IMR-90 (cell line): Measurements from ENCODE around the gene NPIPA1. TPM values are rescaled to one million over a fixed set of nuclear protein-coding genes. Genes with fewer than 3 reads are reported as not detected.
"Not testable (repeated sequence)": the region's sequence is repeated elsewhere in the genome, so short reads cannot be mapped to it uniquely, and the experiment has no call there.

Experiments used
- ATAC-seq: fragments of 200-7000 bp; cut with Tn5 transposase; 2 replicates; pipeline ENCODE4 v1.9.1; 2020; ENCODE audit warnings: low read depth, mild to moderate bottlenecking, moderate library complexity
- BruUV-seq: library from RNA; stranded (reverse); fragments of 400-500 nt; replicated peaks from 2 replicates; lab custom pipeline; 2021; lab: Mats Ljungman, UMichigan
- CTCF ChIA-PET: fragments of 300-600 bp; formaldehyde crosslinking; extraction: SDS; loops from one replicate; lab custom pipeline; 2021; ENCODE audit warnings: antibody characterized with exemption; lab: Yijun Ruan, JAX
- POLR2A ChIA-PET: fragments of 300-600 bp; sonication (Branson Sonifier 250); formaldehyde crosslinking; loops from one replicate; lab custom pipeline; 2022; ENCODE audit warnings: antibody characterized with exemption; ENCODE audit not compliant: unreplicated experiment; lab: Charles Lee
- DNase-seq: peaks from one replicate; pipeline ENCODE4 v3.0.0; 2013
- H2AFZ ChIP-seq: replicated peaks from 2 replicates; pipeline ENCODE3; 2013; ENCODE audit warnings: low read length, mild to moderate bottlenecking; ENCODE audit not compliant: poor library complexity
- H2AK5ac ChIP-seq: 2 replicates; pipeline ENCODE4 v1.6.1; 2013; ENCODE audit warnings: low read depth, low read length, inconsistent platforms
- H2AK9ac ChIP-seq: replicated peaks from 2 replicates; pipeline ENCODE3; 2013; ENCODE audit warnings: mild to moderate bottlenecking, low read depth, low read length, moderate library complexity; ENCODE audit not compliant: poor library complexity
- H2BK120ac ChIP-seq: 2 replicates; pipeline ENCODE4 v1.6.1; 2013; ENCODE audit warnings: low read depth, low read length, inconsistent platforms
- H2BK15ac ChIP-seq: 3 replicates; pipeline ENCODE4 v1.6.1; 2013; ENCODE audit warnings: low read depth, low read length, inconsistent platforms
- H2BK20ac ChIP-seq: 2 replicates; pipeline ENCODE4 v1.6.1; 2013; ENCODE audit warnings: low read depth, mild to moderate bottlenecking, inconsistent platforms, low read length, moderate library complexity
- H2BK5ac ChIP-seq: 2 replicates; pipeline ENCODE4 v1.6.1; 2013; ENCODE audit warnings: mild to moderate bottlenecking, low read depth, low read length, inconsistent platforms; ENCODE audit not compliant: poor library complexity, severe bottlenecking
- H3K14ac ChIP-seq: replicated peaks from 2 replicates; pipeline ENCODE4 v1.6.1; 2013; ENCODE audit warnings: low read depth, low read length, inconsistent platforms
- H3K18ac ChIP-seq: 2 replicates; pipeline ENCODE4 v1.6.1; 2013; ENCODE audit warnings: low read depth, low read length, control low read depth
- H3K23ac ChIP-seq: 2 replicates; pipeline ENCODE4 v1.6.1; 2013; ENCODE audit warnings: low read depth, low read length, inconsistent platforms
- H3K27ac ChIP-seq: 2 replicates; pipeline ENCODE4 v1.5.1; 2013; ENCODE audit warnings: mild to moderate bottlenecking, control low read depth, low read length; ENCODE audit not compliant: insufficient read depth
- H3K27me3 ChIP-seq: 2 replicates; pipeline ENCODE4 v1.6.1; 2013; ENCODE audit warnings: low read length; ENCODE audit not compliant: control insufficient read depth, insufficient read depth
- H3K36me3 ChIP-seq: 2 replicates; pipeline ENCODE4 v1.6.1; 2013; ENCODE audit warnings: low read length, mixed read lengths; ENCODE audit not compliant: control insufficient read depth, insufficient read depth
- H3K4ac ChIP-seq: 2 replicates; pipeline ENCODE4 v1.6.1; 2013; ENCODE audit warnings: low read depth, low read length, inconsistent platforms
- H3K4me1 ChIP-seq: 2 replicates; pipeline ENCODE4 v1.6.1; 2013; ENCODE audit warnings: low read length, mixed read lengths; ENCODE audit not compliant: control insufficient read depth, insufficient read depth
- H3K4me2 ChIP-seq: 2 replicates; pipeline ENCODE4 v1.6.1; 2013; ENCODE audit warnings: low read depth, mild to moderate bottlenecking, control low read depth, low read length, moderate library complexity
- H3K4me3 ChIP-seq: 2 replicates; pipeline ENCODE4 v1.5.1; 2013; ENCODE audit warnings: low read depth, mild to moderate bottlenecking, control low read depth, low read length, moderate library complexity; ENCODE audit not compliant: insufficient read depth
- H3K56ac ChIP-seq: 2 replicates; pipeline ENCODE4 v1.6.1; 2013; ENCODE audit warnings: low read length, inconsistent platforms; ENCODE audit not compliant: insufficient read depth; ENCODE audit errors: extremely low read depth
- H3K79me1 ChIP-seq, 2 experiments: 2 replicates each; pipeline ENCODE4 v1.6.1; 2013; ENCODE audit warnings: low read length in 2 of 2, inconsistent platforms in 1 of 2, low read depth in 1 of 2
- H3K9ac ChIP-seq: 2 replicates; pipeline ENCODE4 v1.6.1; 2013; ENCODE audit warnings: low read depth, low read length, control low read depth
- H3K9me1 ChIP-seq: 2 replicates; pipeline ENCODE4 v1.6.1; 2013; ENCODE audit warnings: low read length, inconsistent platforms; ENCODE audit not compliant: insufficient read depth
- H3K9me3 ChIP-seq: 2 replicates; pipeline ENCODE4 v1.6.1; 2013; ENCODE audit warnings: low read length; ENCODE audit not compliant: control insufficient read depth, insufficient read depth
- H4K20me1 ChIP-seq: 2 replicates; pipeline ENCODE4 v1.6.1; 2013; ENCODE audit warnings: low read length, inconsistent platforms; ENCODE audit not compliant: insufficient read depth
- H4K5ac ChIP-seq: 2 replicates; pipeline ENCODE4 v1.6.1; 2013; ENCODE audit warnings: mild to moderate bottlenecking, low read depth, low read length, control low read depth
- H4K8ac ChIP-seq, 2 experiments: 2 replicates each; pipeline ENCODE4 v1.6.1; 2013; ENCODE audit warnings: low read depth in 2 of 2, low read length in 2 of 2, control low read depth in 1 of 2, inconsistent platforms in 1 of 2
- H4K91ac ChIP-seq: 2 replicates; pipeline ENCODE4 v1.6.1; 2013; ENCODE audit warnings: low read depth, low read length, inconsistent platforms; ENCODE audit not compliant: insufficient read depth
- WGBS, 2 experiments: methylation state at CpG; one replicate each; pipeline versions ENCODE4 v1.1.5 to v1.1.7; 2013; ENCODE audit warnings: missing lambda C conversion rate in 2 of 2; ENCODE audit not compliant: insufficient read length in 1 of 2; ENCODE audit errors: extremely low coverage in 2 of 2; 5-methylcytosine and 5-hydroxymethylcytosine counted together
- dilution Hi-C: fragments of 300-500 bp; cut with HindIII; formaldehyde crosslinking; loops from one replicate; pipeline ENCODE4 v1.14.3; 2018; ENCODE audit warnings: low sequenced_read_pairs; ENCODE audit not compliant: unreplicated experiment
- in situ Hi-C: fragments of 300-500 bp; cut with MboI; formaldehyde crosslinking; loops from 3 replicates; pipeline ENCODE4 v1.14.3; 2019; ENCODE audit warnings: low sequenced_read_pairs, inconsistent platforms, mixed read lengths
- intact Hi-C: fragments of 100-400 bp; cut with micrococcal nuclease; formaldehyde crosslinking; loops from 2 replicates; pipeline ENCODE4 v1.10.0; 2022
- polyA plus RNA-seq, 3 experiments: library from polyadenylated mRNA; depleted of rRNA; stranded (reverse); fragments of >200 nt; gene quantifications; 2 replicates each; pipeline ENCODE4 v1.2.3, GENCODE V29; 2012; ENCODE audit warnings: low replicate concordance in 1 of 3
- total RNA-seq: library from RNA; depleted of rRNA; stranded (reverse); fragments of >200 nt; gene quantifications from 2 replicates; pipeline ENCODE4 v1.2.3, GENCODE V29; 2012

The NPIPA1 gene
- total and polyA plus RNA-seq, 2 of the 4 experiments (the other 2 are of a cell fraction) = 8.1 to 85.8 TPM

DNA sequence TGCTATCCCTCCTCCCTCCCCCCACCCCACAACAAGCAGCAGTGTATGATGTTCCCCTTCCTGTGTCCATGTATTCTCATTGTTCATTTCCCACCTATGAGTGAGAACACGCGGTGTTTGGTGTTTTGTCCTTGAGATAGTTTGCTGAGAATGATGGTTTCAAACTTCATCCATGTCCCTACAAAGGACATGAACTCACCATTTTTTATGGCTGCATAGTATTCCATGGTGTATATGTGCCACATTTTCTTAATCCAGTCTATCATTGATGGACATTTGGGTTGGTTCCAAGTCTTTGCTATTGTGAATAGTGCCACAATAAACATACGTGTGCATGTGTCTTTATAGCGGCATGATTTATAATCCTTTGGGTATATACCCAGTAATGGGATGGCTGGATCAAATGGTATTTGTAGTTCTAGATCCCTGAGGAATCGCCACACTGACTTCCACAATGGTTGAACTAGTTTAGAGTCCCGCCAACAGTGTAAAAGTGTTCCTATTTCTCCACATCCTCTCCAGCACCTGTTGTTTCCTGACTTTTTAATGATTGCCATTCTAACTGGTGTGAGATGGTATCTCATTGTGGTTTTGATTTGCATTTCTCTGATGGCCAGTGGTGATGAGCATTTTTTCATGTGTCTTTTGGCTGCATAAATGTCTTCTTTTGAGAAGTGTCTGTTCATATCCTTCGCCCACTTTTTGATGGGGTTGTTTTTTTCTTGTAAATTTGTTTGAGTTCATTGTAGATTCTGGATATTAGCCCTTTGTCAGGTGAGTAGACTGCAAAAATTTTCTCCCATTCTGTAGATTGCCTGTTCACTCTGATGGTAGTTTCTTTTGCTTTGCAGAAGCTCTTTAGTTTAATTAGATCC is 56.3 kb downstream of the NPIPA1 start:
- H2AK5ac ChIP-seq, H3K9me3 ChIP-seq, H4K8ac ChIP-seq, H3K4me1 ChIP-seq, in situ Hi-C loops, POLR2A ChIA-PET, H2BK5ac ChIP-seq, DNase-seq, intact Hi-C loops, H3K9ac ChIP-seq, H3K27me3 ChIP-seq, H2AK9ac ChIP-seq, H3K18ac ChIP-seq, H2BK15ac ChIP-seq, H4K5ac ChIP-seq, ATAC-seq, dilution Hi-C loops, H3K4ac ChIP-seq, CTCF ChIA-PET, H3K27ac ChIP-seq, H2AFZ ChIP-seq, H2BK120ac ChIP-seq, H3K14ac ChIP-seq, H4K91ac ChIP-seq, H3K23ac ChIP-seq, H2BK20ac ChIP-seq, H3K4me2 ChIP-seq, H3K56ac ChIP-seq, H3K4me3 ChIP-seq: not testable (repeated sequence)
- no CpG with 5 or more reads among the region's 7 CpGs for WGBS, 2 experiments
- peaks cover 12% of the 10 kb centered on the region for H3K36me3 ChIP-seq
- H3K9me1 ChIP-seq = peaks cover 11% of the 10 kb centered on the region
- peaks cover 9 to 66% of the 10 kb centered on the region in 2 experiments for H3K79me1 ChIP-seq
- TSS peak; percentile 17 for BruUV-seq
- H4K20me1 ChIP-seq = peaks cover 71% of the 10 kb centered on the region

DNA sequence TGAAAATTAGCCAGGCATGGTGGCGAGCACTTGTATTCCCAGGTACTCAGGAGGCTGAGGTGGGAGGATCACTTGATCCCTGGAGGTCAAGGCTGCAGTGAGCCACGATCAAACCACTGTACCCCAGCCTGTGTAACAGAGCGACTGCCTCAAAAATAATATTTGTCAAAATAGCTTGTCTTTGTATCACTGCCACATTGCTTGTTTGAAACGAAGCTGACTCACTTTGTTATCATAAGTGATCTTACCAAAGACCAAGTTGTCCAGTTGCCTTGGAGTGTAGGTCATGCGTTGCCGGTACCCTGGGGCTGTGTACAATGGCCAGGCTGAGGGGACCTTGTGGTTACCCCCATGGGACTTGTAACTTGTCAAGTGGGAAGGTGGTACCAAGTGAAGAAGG is 59.5 kb downstream of the NPIPA1 start:
- peak; percentile 68 for DNase-seq
- H4K20me1 ChIP-seq = peaks cover 52% of the 10 kb centered on the region
- not testable (repeated sequence) for H3K23ac ChIP-seq

More for the DNA sequence above, 59.5 kb downstream of the NPIPA1 start:
- intact Hi-C loops, H3K56ac ChIP-seq, H3K18ac ChIP-seq, H2AK5ac ChIP-seq, H2BK20ac ChIP-seq, H3K14ac ChIP-seq, H3K4me1 ChIP-seq, H2BK15ac ChIP-seq, H2AK9ac ChIP-seq, H3K9me3 ChIP-seq, dilution Hi-C loops, H3K27me3 ChIP-seq, H3K9ac ChIP-seq, H3K4me2 ChIP-seq, H3K4me3 ChIP-seq, H3K9me1 ChIP-seq, H3K4ac ChIP-seq, BruUV-seq, H4K91ac ChIP-seq, H4K8ac ChIP-seq, H4K5ac ChIP-seq, H2BK5ac ChIP-seq, H3K27ac ChIP-seq, POLR2A ChIA-PET, H2BK120ac ChIP-seq, in situ Hi-C loops, H2AFZ ChIP-seq: not testable (repeated sequence)
- CTCF ChIA-PET = interaction anchor here (0.6 to 1.2 kb wide), 2 partner anchors 15 to 685 kb away, joined by 3 to 6 read pairs; no protein-coding TSS in a partner anchor
- peak; percentile 81 for ATAC-seq
- 100% methylated on average over 1 of the region's 6 CpGs; no CpG with 5 or more reads in 1 of the 2 experiments for WGBS, 2 experiments
- Histone ChIP-seq H3K79me1 (peaks cover 10 to 59% of the 10 kb centered on the region in 2 experiments; a peak in 3 of 4 replicates), H3K36me3 (peaks cover 16% of the 10 kb centered on the region)
